Measurements from ENCODE around the gene PICK1. TPM values are rescaled to one million over a fixed set of nuclear protein-coding genes. Genes with fewer than 3 reads are reported as not detected.

PICK1 gene
- total RNA-seq, 2 donors from 2014 or later: 90.0 to 114 TPM

GRCh38 chr22:38082986-38083710 lies 25.9 kb downstream of the PICK1 start:
- Histone ChIP-seq H3K4me3 (no peak overlapping the region), H3K27ac (no peak overlapping the region), H3K36me3 (no peaks in the 10 kb centered on the region), H3K9me3 (no peaks in the 10 kb centered on the region), H3K27me3 (replicated peaks; ENCODE audit: insufficient read depth) (no peaks in the 10 kb centered on the region), H3K4me1 (replicated peaks) (peaks cover 9% of the 10 kb centered on the region)
- TF ChIP-seq POLR2AphosphoS5 (IDR thresholded peaks at IDR 0.05): no peak
- no peak for TF ChIP-seq POLR2A (IDR thresholded peaks at IDR 0.05)
- TF ChIP-seq CTCF (IDR thresholded peaks at IDR 0.05): no peak
- intact Hi-C loops (cut with DNase I): no loop called here
- 85% methylated on average over 24 of the region's 24 CpGs for WGBS
- DNase-seq (ENCODE audit: low spot score): no peak

- no peak for TF ChIP-seq CTCF (IDR thresholded peaks at IDR 0.05)
- TF ChIP-seq POLR2A (IDR thresholded peaks at IDR 0.05): no peak
- TF ChIP-seq POLR2AphosphoS5 (IDR thresholded peaks at IDR 0.05): no peak
- Histone ChIP-seq H3K36me3 (no peaks in the 10 kb centered on the region), H3K4me3 (no peak within 1 kb of the TSS), H3K27me3 (replicated peaks; ENCODE audit: insufficient read depth) (no peaks in the 10 kb centered on the region), H3K4me1 (replicated peaks) (peaks cover 9% of the 10 kb centered on the region), H3K27ac (no peak within 1 kb of the TSS), H3K9me3 (no peaks in the 10 kb centered on the region)
- WGBS: 78% methylated on average over 16 of the region's 16 CpGs
- no peak for DNase-seq (ENCODE audit: low spot score)
- intact Hi-C loops (cut with DNase I): no loop called here
Observed at GRCh38 chr22:38083931-38084631, 26.9 kb downstream of the PICK1 start, which contains the start of gene SLC16A8. Gene SLC16A8, minus strand, starts transcription at chr22:38084184. Its CDS starts 1,311 bp downstream, at chr22:38082873.

GRCh38 chr22:38085056-38085455 lies 27.9 kb downstream of the PICK1 start:
- no peaks in the 10 kb centered on the region for H3K36me3 ChIP-seq
- no peaks in the 10 kb centered on the region for H3K9me3 ChIP-seq
- WGBS: 94% methylated on average over 8 of the region's 12 CpGs
- peaks cover 9% of the 10 kb centered on the region for H3K4me1 ChIP-seq (replicated peaks)
- intact Hi-C loops (cut with DNase I): no loop called here
- no peaks in the 10 kb centered on the region for H3K27me3 ChIP-seq (replicated peaks; ENCODE audit: insufficient read depth)
- H3K27ac ChIP-seq: no peak overlapping the region
- TF ChIP-seq POLR2A (IDR thresholded peaks at IDR 0.05) (no peak), CTCF (IDR thresholded peaks at IDR 0.05) (no peak), POLR2AphosphoS5 (IDR thresholded peaks at IDR 0.05) (no peak)
- no peak overlapping the region for H3K4me3 ChIP-seq
- DNase-seq (ENCODE audit: low spot score): no peak

- intact Hi-C loops (cut with DNase I): no loop called here
- Histone ChIP-seq H3K27ac (no peak overlapping the region), H3K36me3 (no peaks in the 10 kb centered on the region), H3K4me1 (replicated peaks) (peaks cover 9% of the 10 kb centered on the region), H3K9me3 (no peaks in the 10 kb centered on the region), H3K4me3 (no peak overlapping the region), H3K27me3 (replicated peaks; ENCODE audit: insufficient read depth) (no peaks in the 10 kb centered on the region)
- DNase-seq (ENCODE audit: low spot score): no peak
- TF ChIP-seq POLR2A (IDR thresholded peaks at IDR 0.05): no peak
- TF ChIP-seq CTCF (IDR thresholded peaks at IDR 0.05): no peak
- TF ChIP-seq POLR2AphosphoS5 (IDR thresholded peaks at IDR 0.05): no peak
- 75% methylated on average over 5 of the region's 5 CpGs for WGBS
Observed at GRCh38 chr22:38085501-38085900, 28.3 kb downstream of the PICK1 start.
